Occipital lobe (tissue), 2 donors: ENCODE data around the gene JAK2. TPM values are rescaled to one million over a fixed set of nuclear protein-coding genes. Genes with fewer than 3 reads are reported as not detected.

Experiments used
- DNase-seq: peaks from one replicate; lab custom pipeline; 2025; lab: John Stamatoyannopoulos, UW
- total RNA-seq: library from RNA; depleted of rRNA; stranded (reverse); fragments of >200 nt; gene quantifications from one replicate; pipeline ENCODE4 v1.2.3, GENCODE V29; 2014

The JAK2 gene
- total RNA-seq, 1 donor from 2014 or later = 40.1 TPM

GRCh38 chr9:5140151-5140550 lies 155.1 kb downstream of the JAK2 start:
- no peak for DNase-seq

- no peak for DNase-seq
These were observed 159.1 kb downstream of the JAK2 start for GRCh38 chr9:5144217-5144616.

GRCh38 chr9:5146241-5146640 lies 161.2 kb downstream of the JAK2 start:
- no peak for DNase-seq

Other genes starting within 250 kb of the JAK2 start
- gene AK3, start 244.1 kb upstream of the JAK2 start, total RNA-seq = 33.1 TPM
- gene RCL1, start 192.3 kb upstream of the JAK2 start, total RNA-seq = 17.8 TPM
- gene INSL6, start 200.4 kb downstream of the JAK2 start, total RNA-seq = not detected
- not detected for gene INSL4, start 246.1 kb downstream of the JAK2 start, total RNA-seq